Measurements from ENCODE around the gene SERINC4.
"Not testable (repeated sequence)": the region's sequence is repeated elsewhere in the genome, so short reads cannot be mapped to it uniquely, and the experiment has no call there.

Gene SERINC4

GRCh38 chr15:43799945-43800285, at the start of gene SERINC4:
SERINC4 (minus strand) TSS chr15:43800220; CDS start chr15:43799986, 234 bp downstream.
- no peak for DNase-seq

GRCh38 chr15:43845421-43845820, 45.4 kb upstream of the SERINC4 start:
- no peak for DNase-seq

- not testable (repeated sequence) for DNase-seq
These were observed 32.5 kb upstream of the SERINC4 start for GRCh38 chr15:43832485-43832884.

DNA sequence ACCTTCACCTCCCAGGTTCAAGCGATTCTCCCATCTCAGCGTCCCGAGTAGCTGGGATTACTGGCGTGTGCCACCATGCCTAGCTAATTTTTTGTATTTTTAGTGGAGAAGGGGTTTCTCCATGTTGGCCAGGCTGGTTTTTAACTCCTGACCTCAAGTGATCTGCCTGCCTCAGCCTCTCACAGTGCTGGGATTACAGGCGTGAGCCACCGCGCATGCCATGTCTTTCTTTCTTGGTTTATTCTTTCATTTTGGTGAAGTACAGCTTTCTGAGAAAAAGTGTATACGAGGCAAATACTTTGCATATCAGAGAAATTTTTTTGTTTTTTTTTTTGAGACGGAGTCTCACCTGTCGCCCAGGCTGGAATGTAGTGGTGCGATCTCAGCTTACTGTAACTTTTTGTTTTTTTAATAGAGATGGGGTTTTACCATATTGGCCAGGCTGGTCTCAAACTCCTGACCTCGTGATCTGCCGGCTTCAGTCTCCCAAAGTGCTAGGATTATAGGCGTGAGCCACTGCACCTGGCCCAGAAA, 31.6 kb upstream of the SERINC4 start:
- DNase-seq: not testable (repeated sequence)

- not testable (repeated sequence) for DNase-seq
These were observed 30.8 kb upstream of the SERINC4 start for GRCh38 chr15:43830691-43831275.

DNA sequence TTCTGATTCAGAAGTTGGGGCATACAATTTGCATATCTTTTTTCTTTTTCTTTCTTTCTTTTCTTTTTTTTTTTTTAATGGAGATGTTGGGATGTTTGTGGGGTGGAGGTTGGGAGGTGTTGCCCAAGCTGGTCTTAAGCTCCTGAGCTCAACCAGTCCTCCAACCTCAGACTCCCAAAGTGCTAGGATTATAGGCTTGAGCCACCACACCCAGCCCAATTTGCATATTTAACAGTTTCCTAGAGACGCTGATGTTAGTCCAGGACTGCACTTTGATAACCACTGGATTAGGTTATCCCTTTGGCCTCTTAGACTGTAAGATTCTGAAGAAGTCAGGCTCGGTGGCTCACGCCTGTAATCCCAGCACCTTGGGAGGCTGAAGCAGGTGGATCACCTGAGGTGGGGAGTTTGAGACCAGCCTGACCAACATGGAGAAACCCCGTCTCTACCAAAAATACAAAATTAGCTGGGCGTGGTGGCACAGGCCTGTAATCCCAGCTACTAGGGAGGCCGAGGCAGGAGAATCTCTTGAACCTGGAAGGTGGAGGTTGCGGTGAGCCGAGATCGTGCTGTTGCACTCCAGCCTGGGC, 30.0 kb upstream of the SERINC4 start:
- not testable (repeated sequence) for DNase-seq

DNA sequence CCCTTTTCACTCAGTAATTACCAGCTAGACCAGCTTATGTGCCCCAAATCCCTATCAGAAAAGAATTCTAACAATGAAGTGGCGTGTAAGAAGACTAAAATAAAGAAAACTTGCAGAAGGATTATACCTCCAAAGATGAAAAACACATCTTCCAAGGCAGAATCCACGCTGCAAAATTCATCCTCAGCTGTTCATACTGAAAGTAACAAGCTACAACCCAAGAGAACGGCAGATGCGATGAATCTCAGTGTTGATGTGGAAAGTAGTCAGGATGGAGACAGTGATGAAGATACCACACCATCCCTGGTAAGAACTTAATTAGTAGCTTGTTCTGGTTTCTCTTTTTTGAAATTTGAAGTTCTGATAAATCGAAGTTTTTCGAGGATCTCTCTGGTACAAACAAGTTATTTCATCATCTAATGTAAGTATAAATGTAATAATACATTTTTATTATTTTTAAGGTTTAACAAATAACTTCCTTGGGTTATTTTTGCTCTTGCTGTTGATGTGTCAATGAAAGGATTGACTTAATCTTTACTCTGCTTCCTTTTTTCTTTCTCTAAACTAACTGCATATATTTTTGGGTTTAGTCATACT, 28.1 kb upstream of the SERINC4 start:
- DNase-seq: peak; percentile 5

GRCh38 chr15:43826508-43827341, 26.7 kb upstream of the SERINC4 start, which contains the start of gene WDR76:
WDR76 (plus strand) TSS chr15:43827002; CDS start chr15:43827033, 31 bp downstream.
- peak; percentile 74 for DNase-seq

- DNase-seq: no peak
These were observed 26.0 kb upstream of the SERINC4 start for GRCh38 chr15:43826029-43826507.

- not testable (repeated sequence) for DNase-seq
These were observed 25.3 kb upstream of the SERINC4 start for GRCh38 chr15:43825305-43825704.

DNA sequence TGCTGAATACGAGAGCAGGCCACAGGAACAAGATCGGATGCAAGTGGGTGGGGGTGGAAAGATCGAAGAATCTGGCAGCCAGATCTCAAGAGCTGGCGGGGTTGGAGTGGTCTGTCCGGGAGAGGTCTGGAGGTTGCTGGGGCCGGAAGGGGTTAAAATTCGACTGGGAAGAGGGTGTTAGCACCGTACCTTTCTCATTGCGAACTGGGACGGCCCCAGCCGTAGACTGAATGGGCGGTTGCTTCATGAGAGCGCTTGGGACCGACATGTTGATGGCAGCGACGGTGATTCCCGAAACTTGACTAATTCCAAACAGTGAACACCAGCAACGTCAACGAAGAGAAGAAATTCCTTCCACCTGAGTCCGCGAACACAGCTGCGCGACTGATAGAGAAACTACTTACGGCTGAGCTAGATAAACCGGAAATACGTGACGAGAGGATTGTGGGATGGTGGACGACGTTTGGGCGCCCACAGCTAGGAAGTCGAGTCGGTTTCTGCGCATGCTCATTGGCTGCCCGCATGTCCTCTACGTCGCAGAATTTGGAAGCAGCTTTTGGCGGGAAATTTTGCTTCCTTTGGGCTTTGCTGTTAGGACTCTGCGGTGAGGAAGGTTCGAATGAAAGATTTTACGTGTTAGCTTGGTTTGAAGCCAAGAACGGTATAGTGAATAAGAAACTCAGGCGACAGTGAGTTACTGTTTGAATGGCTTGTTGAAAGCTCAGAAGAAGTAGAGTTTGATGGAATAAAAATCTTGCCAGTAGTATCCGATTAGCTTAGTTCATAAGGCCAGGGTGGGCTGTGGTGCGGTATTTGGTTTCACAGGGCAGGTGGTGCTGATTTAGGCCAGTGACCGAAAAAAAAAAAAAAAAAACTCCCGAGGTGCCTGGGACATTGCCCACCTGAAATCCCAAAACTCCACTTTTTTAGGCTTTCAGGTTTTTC, 24.6 kb upstream of the SERINC4 start, which contains the start of gene MFAP1:
MFAP1 (minus strand) TSS at position 389 of the 945 bp plus-strand sequence; CDS start at position 268, 121 bp downstream.
- peak; percentile 96 for DNase-seq

- no peak for DNase-seq
These were observed 21.5 kb upstream of the SERINC4 start for GRCh38 chr15:43821505-43821904.

DNA sequence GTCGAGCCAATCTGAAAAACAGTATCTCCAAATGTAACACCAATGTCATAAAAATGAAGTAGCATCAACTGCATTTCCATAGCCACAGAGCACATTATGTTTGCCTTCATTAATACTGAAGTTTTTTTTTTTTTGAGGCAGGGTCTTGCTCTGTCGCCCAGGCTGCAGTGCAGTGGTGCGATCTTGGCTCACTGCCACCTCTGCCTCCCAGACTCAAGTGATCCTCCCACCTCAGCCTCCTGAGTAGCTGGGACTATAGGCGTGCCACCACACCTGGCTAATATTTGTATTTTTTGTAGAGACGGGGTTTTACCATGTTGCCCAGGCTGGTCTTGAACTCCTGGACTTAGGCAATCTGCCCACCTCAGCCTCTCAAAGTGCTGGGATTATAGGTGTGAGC, 15.0 kb upstream of the SERINC4 start:
- DNase-seq: not testable (repeated sequence)

DNA sequence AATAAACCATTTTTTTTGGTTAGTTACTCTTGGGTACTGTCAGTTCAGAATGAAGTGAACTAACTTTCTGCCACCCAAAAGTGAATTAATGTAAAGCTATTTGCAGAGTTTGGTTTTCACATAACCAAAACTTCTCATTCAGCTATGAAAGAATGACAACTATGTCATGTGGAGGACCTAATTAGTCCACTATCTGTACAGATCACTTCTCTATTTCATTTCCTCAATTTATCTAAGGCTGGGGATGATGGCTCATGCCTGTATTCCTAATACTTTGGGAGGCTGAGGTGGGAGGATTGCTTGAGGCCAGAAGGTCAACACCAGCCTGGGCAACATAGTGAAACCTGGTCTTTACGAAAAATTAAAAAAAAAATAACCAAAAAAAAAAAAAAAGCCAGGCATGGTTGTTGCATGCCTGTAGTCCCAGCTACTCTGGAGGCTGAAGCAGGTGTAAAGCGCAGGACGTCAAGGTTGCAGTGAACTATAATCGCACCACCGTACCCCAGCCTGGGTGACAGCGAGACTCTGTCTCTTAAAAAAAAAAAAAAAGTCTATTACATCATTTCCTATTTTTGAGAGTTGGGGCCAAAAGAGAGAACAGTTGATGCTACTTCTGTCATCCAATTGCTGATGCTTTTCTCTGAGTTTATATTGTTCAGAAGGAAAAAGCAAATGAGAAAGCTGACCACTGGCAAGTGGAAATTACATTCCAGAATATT, 9.1 kb upstream of the SERINC4 start:
- DNase-seq: no peak

DNA sequence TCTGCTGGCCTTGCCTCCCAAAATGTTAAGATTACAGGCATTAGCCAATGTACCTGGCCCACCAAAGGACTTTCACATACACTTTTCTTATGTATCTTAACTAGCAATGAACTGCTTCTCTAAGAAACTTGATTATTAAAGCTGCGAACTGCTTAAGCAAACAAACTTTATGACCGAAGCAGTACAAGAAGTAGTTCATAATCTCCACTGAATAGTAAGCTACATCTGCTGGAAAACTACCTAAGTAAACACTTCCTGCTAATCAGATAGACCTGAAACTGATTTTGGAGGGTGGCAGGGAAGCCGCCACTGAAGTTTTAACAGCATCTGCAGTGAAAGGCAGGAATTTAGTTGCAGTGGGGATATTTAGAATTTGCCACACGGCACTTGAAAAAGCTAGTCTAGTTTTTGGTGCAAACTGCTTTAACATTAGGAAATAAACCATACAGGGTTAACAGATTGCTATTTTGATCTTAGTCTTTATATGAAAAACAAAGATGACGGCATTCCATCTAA, 8.5 kb upstream of the SERINC4 start:
- no peak for DNase-seq

- not testable (repeated sequence) for DNase-seq
These were observed 2.7 kb upstream of the SERINC4 start for GRCh38 chr15:43802676-43803075.

DNA sequence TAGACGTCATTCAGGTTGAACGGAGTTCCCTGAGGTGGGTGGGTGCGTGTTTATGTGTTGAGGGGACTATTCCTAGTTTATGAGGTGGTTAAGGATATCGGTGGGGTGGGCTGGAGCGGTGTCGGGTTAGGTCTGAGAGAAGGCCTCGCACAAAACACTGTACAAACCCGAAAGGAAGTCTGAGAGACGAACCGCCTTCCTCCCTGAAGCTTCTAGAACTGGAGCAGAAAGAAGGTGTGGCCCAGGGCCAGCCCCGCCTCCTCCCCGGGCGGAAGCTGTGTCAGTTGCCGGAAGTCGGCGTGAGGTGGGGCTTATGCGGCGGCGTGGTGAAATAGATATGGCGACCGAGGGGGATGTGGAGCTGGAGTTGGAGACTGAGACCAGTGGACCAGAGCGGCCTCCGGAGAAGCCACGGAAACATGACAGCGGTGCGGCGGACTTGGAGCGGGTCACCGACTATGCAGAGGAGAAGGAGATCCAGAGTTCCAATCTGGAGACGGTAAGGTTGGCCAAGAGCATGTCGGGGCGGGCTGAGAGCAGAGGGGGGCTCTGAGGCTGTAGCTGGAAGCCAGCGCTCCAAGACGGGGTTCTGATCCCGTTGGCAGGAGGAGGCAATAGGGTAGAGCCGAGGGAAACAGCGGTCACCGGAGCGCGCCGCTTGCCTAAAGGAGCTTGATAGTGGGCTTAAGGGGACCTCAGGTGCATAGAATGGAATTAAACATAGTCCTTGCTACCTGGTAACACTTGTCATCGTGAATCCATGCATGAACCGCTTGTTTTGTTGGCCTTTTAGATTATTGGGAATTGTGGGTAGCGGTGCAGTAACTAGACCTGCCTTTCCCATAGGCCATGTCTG, 494 bp upstream of the SERINC4 start, which contains the start of gene HYPK:
HYPK (plus strand) TSS at position 314 of the 856 bp plus-strand sequence; CDS start at position 338, 24 bp downstream.
- DNase-seq: peak; percentile 74

- no peak for DNase-seq
These were observed 643 bp downstream of the SERINC4 start for GRCh38 chr15:43799209-43799944.

GRCh38 chr15:43796566-43796965, 3.5 kb downstream of the SERINC4 start:
- no peak for DNase-seq

Measured in NCI-H2227 treated with DMSO at 0.1 percent for 48 hours (cell line).